HG02678 (cell line): ENCODE results near the gene FCRLA.
A peak's percentile ranks its signal among the peaks of the same experiment; 100 is the strongest.
"Not testable (repeated sequence)": the region's sequence is repeated elsewhere in the genome, so short reads cannot be mapped to it uniquely, and the experiment has no call there.

Source experiments
- ATAC-seq: cut with Tn5 transposase; IDR thresholded peaks from one replicate; pipeline ENCODE4 v1.9.1; 2021; ENCODE audit warnings: mild to moderate bottlenecking, moderate library complexity; ENCODE audit not compliant: unreplicated experiment

The FCRLA gene

GRCh38 chr1:161706482-161707347, at the start of gene FCRLA:
TSS of gene FCRLA (plus strand) at chr1:161707229. CDS start at chr1:161707265, 36 bp downstream.
- peak; percentile 63 for ATAC-seq

GRCh38 chr1:161658524-161658923, 48.5 kb upstream of the FCRLA start:
- not testable (repeated sequence) for ATAC-seq

GRCh38 chr1:161661660-161662311, 45.2 kb upstream of the FCRLA start:
- ATAC-seq: not testable (repeated sequence)

- peak; percentile 73 for ATAC-seq
Measured at GRCh38 chr1:161662684-161663339, 44.2 kb upstream of the FCRLA start, which contains the start of gene FCGR2B. TSS of gene FCGR2B (plus strand) at chr1:161663143. CDS start at chr1:161663242, 99 bp downstream.

GRCh38 chr1:161663569-161663968, 43.5 kb upstream of the FCRLA start:
- not testable (repeated sequence) for ATAC-seq

GRCh38 chr1:161664689-161665088, 42.3 kb upstream of the FCRLA start:
- ATAC-seq: not testable (repeated sequence)

GRCh38 chr1:161671045-161672020, 35.7 kb upstream of the FCRLA start:
- ATAC-seq: not testable (repeated sequence)

GRCh38 chr1:161673437-161673836, 33.6 kb upstream of the FCRLA start:
- ATAC-seq: not testable (repeated sequence)

- ATAC-seq: not testable (repeated sequence)
Measured at GRCh38 chr1:161674447-161674846, 32.6 kb upstream of the FCRLA start.

- ATAC-seq: not testable (repeated sequence)
Measured at GRCh38 chr1:161674908-161675307, 32.1 kb upstream of the FCRLA start.

GRCh38 chr1:161676441-161676840, 30.6 kb upstream of the FCRLA start:
- ATAC-seq: no peak

GRCh38 chr1:161676958-161677689, 29.9 kb upstream of the FCRLA start:
- ATAC-seq: no peak

- no peak for ATAC-seq
Measured at GRCh38 chr1:161678500-161678899, 28.5 kb upstream of the FCRLA start.

GRCh38 chr1:161681879-161682278, 25.1 kb upstream of the FCRLA start:
- no peak for ATAC-seq

- no peak for ATAC-seq
Measured at GRCh38 chr1:161688946-161689345, 18.1 kb upstream of the FCRLA start.

GRCh38 chr1:161691846-161692245, 15.2 kb upstream of the FCRLA start:
- ATAC-seq: no peak

GRCh38 chr1:161693020-161693712, 13.9 kb upstream of the FCRLA start:
- not testable (repeated sequence) for ATAC-seq

GRCh38 chr1:161698302-161698701, 8.7 kb upstream of the FCRLA start:
- not testable (repeated sequence) for ATAC-seq

- ATAC-seq: no peak
Measured at GRCh38 chr1:161702250-161702649, 4.8 kb upstream of the FCRLA start.
